GM18867 (cell line): ENCODE measurements around the gene ENC1.

Experiments
- ATAC-seq: cut with Tn5 transposase; IDR thresholded peaks from one replicate; pipeline ENCODE4 v1.9.1; 2021; ENCODE audit warnings: mild to moderate bottlenecking, moderate library complexity; ENCODE audit not compliant: unreplicated experiment

The ENC1 gene

DNA sequence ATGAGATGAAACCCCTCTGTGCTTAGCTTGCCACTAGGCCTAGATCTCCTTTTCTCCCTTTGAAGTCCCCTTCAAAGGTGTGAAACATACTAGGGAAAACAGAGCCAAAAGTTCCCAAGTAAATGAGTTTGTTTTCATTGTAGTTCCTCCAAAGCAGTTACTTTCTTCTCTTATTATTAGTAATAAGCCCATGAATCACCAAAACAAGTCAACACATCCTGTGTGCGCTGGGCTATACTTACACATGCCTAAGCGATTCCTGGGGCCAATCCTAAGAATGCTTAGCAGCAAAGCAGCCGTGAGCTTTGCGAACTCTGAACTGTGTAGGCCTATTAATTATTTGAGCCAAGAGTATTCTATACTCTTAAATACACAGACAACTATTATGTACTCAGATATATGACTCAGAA, 7.6 kb downstream of the ENC1 start:
- ATAC-seq = no peak

DNA sequence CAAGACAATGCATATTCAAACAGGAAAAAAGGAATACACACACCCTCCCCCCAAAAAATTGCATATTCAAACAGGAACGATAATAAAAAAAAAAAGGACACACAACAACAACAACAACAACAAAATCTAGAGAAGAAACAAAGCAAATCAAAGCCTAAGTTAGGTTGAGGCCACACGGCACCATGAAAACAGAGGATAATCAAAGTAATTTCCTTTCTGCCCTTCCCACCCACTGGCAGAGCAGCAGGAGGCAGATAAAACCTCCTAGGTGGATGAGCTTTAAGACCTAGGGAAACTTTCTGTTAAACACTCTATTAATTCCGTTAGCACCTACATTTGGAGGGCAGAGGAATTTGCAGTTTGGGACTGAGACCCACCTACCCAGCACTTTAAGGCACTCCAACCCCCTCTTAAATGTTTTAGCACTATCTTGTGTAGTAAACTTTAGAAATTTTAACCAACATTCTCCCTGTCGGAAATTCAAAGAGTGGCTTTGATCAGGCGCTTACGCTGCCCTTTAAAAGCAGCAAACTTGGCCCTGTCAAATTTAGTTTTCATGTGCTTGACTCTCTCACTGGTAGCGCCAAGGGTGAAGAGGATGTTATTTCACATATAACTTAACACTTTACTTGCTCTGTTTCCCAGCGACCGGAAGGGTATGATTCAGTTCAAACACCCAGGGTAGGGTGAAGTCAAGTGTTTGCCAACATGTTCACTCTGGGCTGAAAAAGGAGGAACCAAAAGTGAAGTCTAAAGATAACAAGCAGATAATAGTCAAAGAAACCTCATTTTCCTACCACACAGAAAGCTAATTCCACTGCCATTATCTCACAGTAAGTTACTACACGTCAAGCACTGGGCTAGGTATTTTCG, 9.2 kb downstream of the ENC1 start:
- ATAC-seq = peak; percentile 88

DNA sequence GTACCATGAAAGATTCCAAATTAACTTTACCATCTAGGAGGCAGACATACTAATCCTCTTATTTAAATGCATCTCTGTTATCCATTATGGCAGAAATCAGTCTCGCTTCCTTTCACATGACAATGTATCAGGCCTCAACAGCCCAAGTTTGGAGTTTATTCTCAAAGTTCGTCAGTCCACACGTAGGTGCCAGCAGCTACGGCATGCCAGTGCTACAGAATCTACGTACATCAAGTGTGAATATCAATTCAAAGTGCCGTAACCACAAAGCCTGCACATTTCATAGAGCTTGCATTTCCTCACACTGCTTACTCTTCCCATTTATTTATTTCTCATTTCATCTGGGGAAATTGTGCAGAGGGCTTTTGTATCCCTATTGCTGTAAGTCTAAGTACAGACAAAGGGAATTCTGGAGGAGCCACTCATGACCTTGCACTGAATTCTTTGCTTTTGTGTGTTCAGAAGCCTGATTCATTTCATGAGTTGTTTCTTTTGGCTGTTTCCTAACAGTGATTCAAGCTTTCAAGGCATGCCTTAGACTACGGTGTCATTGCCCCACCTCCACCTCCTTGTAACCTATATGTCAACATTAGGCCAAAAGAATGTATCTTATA, 10.0 kb downstream of the ENC1 start:
- ATAC-seq = no peak

DNA sequence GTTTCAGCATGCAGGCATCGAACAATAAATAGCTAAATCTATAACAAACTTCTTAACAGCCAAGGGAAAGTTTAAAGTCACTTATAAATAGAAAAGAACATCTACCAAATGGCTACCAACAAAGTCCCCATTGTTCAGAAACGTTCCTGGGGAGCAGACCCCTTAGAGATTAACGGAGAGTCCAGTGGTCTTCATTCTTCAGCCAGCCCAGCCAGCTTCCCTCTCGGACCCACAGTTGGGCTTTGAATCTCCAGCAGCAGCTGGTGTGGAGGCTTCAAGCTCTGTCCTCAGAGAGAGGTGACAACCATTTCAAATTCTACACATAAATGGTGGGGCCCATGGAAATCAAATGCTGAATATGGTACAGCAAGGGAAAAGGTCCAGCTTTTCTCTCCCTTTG, 11.2 kb downstream of the ENC1 start:
- no peak for ATAC-seq

DNA sequence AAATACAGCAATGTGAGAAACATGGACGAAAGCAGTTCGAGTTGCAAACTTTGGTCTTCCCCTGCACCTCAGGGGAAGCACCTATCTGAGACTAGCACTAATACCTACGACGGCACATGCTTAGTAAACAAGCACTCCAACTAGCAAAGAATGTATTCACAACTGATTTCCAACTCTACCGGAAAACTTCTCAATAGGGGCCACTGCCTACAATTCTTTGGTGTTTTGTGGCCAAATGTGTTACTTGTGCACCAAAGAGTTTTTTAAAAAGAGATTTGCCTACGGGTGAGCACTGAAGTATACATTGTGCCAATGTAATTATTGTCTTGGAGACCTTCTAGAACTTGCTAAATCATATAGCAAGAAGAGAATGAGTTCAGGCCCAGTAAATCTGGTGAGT, 12.2 kb downstream of the ENC1 start:
- no peak for ATAC-seq

DNA sequence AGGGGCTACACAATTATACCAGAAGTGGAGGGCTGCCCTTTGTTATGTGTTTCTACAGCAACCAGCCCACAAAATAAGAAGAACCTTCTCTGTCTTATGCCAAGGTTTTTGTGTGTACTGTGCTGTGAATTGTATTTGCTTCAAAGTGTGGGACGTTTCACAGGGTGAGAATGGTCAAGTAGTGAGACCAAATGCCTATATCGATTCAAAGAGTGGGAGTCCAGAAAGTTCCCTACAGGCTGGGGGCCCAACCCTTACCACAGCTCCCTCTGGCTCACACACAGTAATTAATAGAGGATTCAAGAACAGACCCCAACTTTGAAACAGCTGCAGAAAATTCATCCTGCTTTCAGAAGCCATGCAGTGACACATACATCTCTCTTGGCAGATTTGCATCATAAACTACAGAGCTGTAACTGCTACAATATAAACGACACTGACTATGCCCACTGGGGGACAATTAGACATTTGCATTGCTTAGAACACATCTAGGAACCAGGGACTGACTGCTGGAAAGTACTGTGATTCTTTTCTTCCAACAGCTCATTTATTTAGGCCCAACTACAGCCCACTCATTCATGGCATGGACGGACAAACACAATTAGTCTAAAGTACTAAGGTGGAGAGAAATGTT, 12.8 kb downstream of the ENC1 start:
- ATAC-seq = no peak

DNA sequence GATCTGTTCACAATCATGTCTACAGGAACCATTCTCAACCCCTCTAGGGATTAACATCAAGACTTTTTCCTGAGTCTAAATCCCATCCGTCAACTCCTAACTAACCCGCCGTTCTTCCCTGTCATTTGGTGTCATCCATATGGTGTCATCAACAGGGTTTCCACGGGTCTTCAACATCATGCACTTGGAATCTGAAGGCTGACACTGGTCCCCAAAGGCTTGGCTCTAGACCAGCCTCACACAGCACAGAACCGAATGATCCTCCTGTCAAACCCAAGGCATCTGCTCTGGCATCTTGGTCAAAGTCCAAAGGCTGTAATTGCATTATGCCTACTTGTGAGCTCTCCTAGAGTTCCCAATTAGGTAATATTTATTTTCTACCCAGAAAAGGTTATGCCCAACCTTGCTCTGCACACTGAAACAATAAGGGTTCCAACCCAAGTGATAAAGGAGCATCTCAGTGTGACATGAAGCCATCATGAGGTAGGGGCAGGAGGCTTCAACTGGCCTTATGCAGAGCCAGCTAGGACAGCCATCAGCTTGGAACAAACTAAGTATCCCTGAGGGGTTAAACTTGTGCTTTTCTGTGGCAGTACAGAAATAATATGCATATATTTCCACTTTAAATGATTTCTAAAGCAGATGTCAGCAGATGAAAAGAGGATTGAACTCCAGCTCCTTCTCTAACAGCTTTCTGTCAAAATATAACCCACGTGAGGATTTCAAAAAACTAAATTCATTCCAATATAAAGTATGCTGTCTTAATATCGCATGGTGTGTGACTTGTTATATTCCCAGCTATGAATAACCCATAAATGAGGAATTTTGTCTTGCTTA, 13.9 kb downstream of the ENC1 start:
- no peak for ATAC-seq

DNA sequence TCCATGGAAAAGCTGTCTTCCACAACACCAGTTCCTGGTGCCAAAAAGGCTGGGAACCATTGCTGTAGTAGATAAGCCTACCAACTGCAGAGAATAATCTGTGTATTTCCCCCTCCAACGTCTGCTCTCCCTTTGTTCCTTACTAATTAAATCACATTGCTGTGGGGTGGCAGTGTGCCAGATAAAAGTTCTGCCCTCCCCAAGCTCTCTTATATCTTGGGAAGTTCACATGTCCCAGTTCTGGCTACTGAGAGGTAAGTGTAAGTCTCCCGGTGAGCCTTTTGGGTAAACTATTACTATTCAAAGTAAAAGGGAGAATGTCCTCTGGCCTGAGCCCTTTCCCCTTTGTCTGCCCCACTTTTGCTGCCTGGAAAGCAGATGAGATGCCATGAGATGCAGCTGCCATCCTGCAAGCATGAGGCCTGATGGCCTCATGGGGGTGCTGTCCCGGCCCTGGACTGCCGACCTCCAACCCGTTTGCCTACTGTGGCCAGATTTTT, 14.7 kb downstream of the ENC1 start:
- no peak for ATAC-seq

DNA sequence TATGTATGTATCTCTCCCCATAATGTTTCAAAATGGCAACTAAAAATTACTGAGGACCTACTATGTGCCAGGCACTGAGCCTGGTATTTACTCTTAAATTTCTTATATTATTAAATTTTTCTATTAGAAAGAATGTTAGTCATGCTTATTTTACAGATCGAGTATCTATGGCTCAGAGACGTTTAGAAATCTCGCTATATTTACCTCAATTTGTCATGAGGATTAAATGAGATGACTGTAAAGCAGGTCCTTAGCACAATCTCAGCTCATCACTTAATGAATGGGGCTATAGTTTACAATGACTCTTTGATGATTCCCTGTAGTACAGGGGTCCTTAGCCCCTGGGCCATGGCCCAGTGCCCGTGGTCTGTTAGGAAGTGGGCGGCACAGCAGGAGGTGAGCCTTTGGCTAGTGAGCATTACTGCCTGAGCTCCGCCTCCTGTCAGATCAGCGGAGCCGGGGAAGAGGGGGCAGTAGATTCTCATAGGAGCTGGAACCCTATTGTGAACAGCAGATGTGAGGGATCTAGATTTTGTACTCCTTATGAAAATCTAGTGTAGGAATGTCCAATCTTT, 15.5 kb downstream of the ENC1 start:
- no peak for ATAC-seq

DNA sequence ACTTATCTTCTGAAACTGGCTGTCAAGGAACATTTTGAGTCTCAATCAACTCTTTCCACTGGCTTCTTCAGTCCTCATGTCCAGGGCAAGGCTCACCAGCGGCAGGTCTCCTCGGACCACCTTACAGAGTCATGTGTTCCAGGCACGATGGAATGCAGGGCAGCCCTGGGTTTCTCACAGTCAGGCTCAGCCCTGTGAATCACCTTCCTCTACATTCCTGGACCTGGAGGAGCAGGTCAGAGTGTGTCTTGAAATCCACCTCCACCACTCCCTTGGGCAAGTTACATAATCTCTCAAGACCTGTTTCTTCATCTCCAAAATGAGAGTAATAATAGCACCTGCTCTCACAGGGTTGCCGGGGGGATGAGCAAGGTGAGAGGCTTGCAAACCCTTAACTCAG, 16.0 kb downstream of the ENC1 start:
- no peak for ATAC-seq

DNA sequence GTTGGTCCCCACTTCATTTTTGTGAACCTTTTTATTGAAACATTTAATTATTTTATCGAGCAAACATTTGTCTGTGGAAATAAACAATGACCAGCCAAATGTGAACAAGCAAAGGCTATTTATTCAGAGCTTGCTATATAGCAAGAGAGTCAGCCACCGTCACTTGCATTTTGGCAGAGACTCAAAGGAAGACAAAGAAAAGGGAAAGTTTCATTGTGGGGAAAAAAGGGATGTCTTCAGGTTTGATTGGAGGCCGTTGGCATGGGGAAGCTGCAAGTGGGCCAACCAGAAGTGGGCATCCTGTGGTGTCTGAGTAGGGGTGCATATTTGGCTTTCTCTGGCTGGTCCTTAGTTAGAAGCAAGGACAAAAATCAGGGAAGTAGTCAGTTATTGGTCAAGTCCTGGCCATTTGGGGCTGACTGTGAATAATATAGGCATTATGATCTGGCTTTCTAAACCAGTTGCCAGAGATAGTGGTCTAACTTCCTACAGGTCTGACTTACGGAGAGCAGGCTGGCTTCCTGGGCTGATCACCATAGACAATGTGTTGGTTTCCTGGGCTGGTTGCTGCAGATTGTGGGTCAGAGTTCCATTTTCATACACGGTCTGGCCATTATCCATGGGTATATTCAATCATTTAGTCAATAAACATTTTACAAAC, 16.6 kb downstream of the ENC1 start:
- no peak for ATAC-seq

DNA sequence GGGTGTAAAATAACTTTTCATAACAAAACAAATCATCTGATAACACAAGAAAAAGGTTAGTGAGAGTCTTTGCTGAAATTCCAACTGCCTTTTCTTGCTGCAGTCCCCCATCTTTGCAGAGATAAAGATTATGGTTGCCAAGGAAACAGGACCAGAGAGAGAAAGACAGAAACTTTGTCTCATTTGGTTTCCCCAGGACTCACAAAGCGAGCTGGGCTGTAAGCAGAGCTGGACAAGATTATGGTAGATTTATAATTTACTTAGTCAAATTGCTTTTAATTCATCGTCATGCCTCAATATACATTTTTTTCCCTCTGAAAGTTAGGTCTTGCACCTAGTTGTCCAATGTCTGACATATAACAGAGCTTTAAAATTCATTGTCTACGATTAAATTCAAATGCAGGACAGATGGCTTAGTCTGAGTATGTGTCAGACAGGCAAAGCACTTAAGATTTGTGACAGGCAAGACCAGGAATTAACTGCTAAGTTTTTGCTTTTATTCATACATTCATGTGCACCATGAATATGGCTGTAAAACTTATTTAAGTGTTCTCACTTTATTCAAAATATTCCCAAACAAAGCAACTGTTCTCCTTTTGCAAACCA, 17.4 kb downstream of the ENC1 start:
- no peak for ATAC-seq

DNA sequence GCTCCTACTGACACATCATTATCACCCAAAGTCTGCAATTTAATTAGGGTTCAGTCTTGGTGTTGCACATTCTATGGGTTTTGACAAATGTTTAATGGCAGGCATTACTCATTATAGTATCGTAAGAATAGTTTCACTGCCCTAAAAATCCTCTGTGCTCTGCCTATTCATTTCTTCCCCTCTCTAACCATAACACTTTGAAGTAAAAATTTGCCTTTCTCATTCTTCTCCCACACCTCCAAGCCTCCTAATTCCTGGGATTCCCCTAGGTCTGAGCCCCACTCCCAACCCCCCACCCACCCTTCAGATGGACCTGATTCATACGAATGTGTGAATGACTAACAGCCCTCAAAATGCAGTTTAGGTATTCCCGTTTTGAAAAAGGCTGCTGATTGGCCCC, 18.4 kb downstream of the ENC1 start:
- peak; percentile 60 for ATAC-seq

DNA sequence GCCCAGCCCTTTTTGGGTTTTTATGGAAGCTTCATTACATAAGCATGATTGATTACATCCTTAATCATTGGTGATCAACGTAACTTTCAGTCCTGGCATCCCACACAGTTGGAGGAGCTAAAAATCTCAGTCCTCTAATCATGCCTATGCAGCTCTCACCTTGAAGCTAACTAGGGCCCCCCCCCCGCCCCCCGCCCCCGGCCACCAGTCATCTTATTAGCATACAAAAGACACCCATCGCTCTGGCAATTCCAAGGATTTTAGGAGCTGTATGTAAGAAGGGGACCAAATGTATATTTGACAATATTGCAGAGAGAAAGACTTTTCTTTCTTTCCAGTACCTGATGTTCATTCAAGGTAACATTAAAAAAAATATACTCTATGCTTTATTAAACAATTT, 19.0 kb downstream of the ENC1 start:
- no peak for ATAC-seq

DNA sequence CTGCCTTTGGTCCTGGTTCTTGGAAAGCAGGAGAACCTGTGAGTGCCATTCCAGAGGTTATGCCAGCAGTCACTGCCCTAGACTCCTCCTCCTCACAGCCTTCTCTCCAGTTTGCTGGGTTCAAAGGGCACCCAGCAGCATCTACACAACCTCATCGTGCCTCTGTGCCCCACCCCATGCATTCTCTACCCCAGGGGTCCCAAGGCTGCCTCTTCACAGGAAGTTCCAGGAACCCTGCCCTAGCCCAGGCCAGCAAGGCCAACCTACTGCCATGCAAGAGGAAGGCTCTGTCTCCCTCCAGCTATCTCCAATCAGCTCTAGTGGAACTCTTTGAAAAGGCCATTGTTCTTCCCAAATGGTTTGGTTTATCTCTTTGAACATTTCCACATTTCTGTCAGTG, 21.2 kb downstream of the ENC1 start:
- no peak for ATAC-seq

DNA sequence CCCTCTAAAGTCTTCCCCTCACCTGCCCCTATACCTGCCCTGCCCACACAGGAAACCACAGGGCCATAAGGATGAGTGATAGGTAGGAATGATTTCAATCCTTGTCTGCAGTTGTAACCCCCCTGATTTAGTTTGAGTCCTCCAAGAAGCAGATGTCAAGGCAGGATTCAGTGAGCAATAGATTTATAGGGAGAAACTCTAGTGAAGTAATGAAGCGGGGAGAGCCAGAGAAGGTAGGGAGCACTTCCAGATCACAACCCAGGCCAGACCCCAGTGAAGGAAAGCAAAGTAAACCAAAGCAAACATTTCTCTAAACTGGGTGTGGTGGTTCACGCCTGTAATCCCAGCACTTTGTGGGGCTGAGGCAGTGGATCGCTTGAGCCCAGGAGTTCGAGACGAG, 22.4 kb downstream of the ENC1 start:
- ATAC-seq = no peak

DNA sequence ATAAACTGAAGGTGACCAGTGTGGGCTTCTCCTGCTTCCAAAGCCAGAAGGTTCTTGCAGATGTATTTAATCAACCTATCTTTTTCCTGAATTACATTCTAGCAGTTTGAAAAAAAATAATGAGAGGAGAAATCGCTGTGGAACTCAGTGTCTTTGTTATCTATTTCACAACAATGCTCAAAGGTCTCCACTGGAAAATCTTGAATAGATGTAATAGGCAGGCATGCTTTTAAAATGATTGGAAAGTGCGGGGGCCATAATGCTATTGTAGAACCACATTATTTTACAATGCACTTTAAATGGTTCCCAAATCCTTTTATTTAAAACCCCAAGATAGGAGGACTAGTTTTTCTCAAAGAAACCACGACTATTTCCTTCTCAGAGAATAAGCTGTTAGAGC, 23.3 kb downstream of the ENC1 start:
- ATAC-seq = no peak

DNA sequence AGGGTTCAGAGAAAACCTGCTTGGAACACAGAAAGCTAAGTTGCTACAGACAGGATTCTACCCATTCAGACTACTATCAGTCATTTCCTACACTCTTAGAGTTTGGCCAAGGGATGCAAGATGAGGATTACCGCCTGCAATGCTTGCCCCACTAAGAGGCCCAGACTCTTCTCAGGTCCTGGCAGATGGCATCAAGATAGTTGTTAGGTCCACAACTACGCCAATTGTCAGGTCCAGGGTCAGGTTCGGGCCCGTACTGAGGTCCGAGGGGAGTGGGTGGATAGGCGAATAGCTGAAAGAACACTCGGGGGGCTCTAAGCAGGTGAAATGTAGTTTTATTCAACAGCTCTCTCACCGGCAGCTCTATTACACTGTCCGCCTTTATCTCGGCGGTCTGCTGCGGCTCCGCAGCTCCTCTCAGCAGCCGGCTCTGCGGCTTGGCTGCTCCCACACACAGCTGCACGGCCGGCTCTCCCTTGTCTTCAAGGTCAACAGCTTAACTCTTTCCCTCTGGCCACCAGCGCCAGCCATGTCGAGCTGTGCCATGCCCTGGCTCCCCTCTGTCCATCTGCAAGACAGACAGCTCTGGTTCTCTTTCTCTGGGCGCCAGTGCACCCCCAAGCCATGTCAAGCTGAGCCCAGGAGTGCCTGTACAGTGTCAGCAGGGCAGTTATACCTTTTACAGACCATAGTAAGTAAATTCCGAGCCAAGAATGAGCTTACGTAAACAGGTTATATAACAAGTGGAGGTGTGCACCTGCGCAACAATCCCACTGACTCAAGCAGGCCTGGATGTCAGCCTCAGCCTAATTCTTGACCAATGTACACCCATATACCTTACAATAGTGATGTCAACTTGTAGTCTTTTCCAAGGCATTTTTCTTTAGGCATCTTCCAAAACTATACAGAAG, 24.0 kb downstream of the ENC1 start:
- no peak for ATAC-seq

DNA sequence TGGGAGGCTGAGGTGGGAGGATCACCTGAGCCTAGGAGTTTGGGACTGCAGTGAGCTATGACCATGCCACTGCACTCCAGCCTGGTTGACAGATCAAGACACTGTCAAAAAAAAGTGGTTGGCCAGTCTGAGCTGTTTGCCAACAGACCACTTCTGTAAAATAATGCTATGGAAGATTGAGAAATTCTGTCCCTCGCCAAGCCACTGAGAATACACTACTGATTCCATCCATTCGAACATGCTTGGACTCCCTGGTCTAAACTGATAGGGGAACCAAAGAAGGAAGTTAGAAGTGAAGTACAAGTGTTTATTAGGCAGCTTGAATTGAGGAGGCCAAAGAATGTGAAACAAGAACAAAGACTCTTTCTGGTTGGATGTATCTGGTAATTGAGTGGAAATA, 27.2 kb downstream of the ENC1 start:
- ATAC-seq = no peak
